Smooth muscle cell (in vitro differentiated cells): Measurements from ENCODE around the gene FOXJ1. TPM values are rescaled to one million over a fixed set of nuclear protein-coding genes. Genes with fewer than 3 reads are reported as not detected.

Source experiments
- DNase-seq: peaks from one replicate; lab custom pipeline; 2025; ENCODE audit not compliant: unreplicated experiment; lab: John Stamatoyannopoulos, UW
- H2AFZ ChIP-seq: fragments of 200-600 bp; sonication (generic); 2 replicates; pipeline ENCODE4 v1.6.0; 2016; ENCODE audit warnings: antibody characterized with exemption, low read depth, mild to moderate bottlenecking
- H3F3A ChIP-seq: fragments of 200-600 bp; sonication (generic); 2 replicates; pipeline ENCODE4 v1.6.0; 2017; ENCODE audit warnings: antibody characterized with exemption, low read depth
- H3K27ac ChIP-seq: fragments of 200-600 bp; sonication (generic); 2 replicates; pipeline ENCODE4 v1.5.1; 2016; ENCODE audit warnings: low read depth, mild to moderate bottlenecking
- H3K27me3 ChIP-seq: fragments of 200-600 bp; sonication (generic); 2 replicates; pipeline ENCODE4 v1.6.1; 2016; ENCODE audit warnings: low read depth, mild to moderate bottlenecking
- H3K36me3 ChIP-seq: fragments of 200-600 bp; sonication (generic); 2 replicates; pipeline ENCODE4 v1.5.1; 2016; ENCODE audit warnings: low read depth
- H3K4me1 ChIP-seq: fragments of 200-600 bp; sonication (generic); 2 replicates; pipeline ENCODE4 v1.5.1; 2016; ENCODE audit warnings: low read depth
- H3K4me2 ChIP-seq: fragments of 200-600 bp; sonication (generic); 2 replicates; pipeline ENCODE4 v1.6.0; 2016; ENCODE audit warnings: mild to moderate bottlenecking
- H3K4me3 ChIP-seq: fragments of 200-600 bp; sonication (generic); 2 replicates; pipeline ENCODE4 v1.5.1; 2016; ENCODE audit warnings: mild to moderate bottlenecking
- H3K79me2 ChIP-seq: fragments of 200-600 bp; sonication (generic); 2 replicates; pipeline ENCODE4 v1.6.0; 2016; ENCODE audit warnings: low read depth, mild to moderate bottlenecking
- H3K9ac ChIP-seq: fragments of 200-600 bp; sonication (generic); 2 replicates; pipeline ENCODE4 v1.6.0; 2016; ENCODE audit warnings: low read depth
- H3K9me3 ChIP-seq: fragments of 200-600 bp; sonication (generic); replicated peaks from 2 replicates; pipeline ENCODE4 v1.5.1; 2016; ENCODE audit warnings: low read depth
- H4K20me1 ChIP-seq: fragments of 200-600 bp; sonication (generic); 2 replicates; pipeline ENCODE4 v1.6.0; 2016; ENCODE audit warnings: low read depth
- WGBS: methylation state at CpG from one replicate; pipeline ENCODE4 v1.1.7; 2016; ENCODE audit warnings: low lambda C conversion rate; 5-methylcytosine and 5-hydroxymethylcytosine counted together
- polyA plus RNA-seq: library from polyadenylated mRNA; unstranded; fragments of >200 nt; fragmentation: Nextera tagmentation; extraction: Ambion mirVana; gene quantifications from 2 replicates; pipeline ENCODE4 v1.2.1, GENCODE V29; 2016
- total RNA-seq: library from RNA; depleted of rRNA; stranded (reverse); fragments of >200 nt; gene quantifications from 2 replicates; pipeline ENCODE4 v1.2.3, GENCODE V29; 2014
- TF ChIP-seq, protein P1 (sequence below): fragments of 200-600 bp; sonication (generic); IDR thresholded peaks from 2 replicates; pipeline ENCODE4 v1.5.1; 2017; ENCODE audit warnings: borderline replicate concordance, mild to moderate bottlenecking, antibody characterized with exemption; ENCODE audit not compliant: insufficient read depth, poor library complexity, severe bottlenecking

Gene FOXJ1
- total and polyA plus RNA-seq, 2 experiments from 2014 or later, result not detected

DNA sequence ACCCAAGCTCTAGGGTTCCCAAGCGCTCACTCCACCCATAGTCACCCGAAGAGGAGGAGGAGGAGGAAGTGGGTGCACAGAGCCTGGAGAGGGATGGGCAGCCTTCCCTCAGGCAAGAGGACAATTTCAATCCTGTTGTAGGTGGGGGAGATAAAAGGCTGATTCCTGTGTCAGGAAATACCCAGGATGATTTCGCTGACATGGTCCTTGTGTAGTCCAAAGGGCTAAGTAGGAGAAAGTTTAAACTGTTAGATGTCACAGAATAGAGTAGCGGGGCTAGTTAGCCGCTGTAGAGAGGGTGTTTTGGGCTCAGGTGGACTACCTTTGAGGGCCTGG lies 36.2 kb downstream of the FOXJ1 start:
- no peaks in the 10 kb centered on the region for H3F3A ChIP-seq
- peaks cover 12% of the 10 kb centered on the region for H3K79me2 ChIP-seq
- no peak overlapping the region for H3K27ac ChIP-seq
- H3K9ac ChIP-seq, result no peak overlapping the region
- no peak overlapping the region for H3K4me3 ChIP-seq
- H3K4me1 ChIP-seq, result peaks cover 21% of the 10 kb centered on the region
- no peak for DNase-seq
- H3K4me2 ChIP-seq, result no peak overlapping the region
- no peaks in the 10 kb centered on the region for H3K9me3 ChIP-seq
- TF ChIP-seq, protein P1, sequence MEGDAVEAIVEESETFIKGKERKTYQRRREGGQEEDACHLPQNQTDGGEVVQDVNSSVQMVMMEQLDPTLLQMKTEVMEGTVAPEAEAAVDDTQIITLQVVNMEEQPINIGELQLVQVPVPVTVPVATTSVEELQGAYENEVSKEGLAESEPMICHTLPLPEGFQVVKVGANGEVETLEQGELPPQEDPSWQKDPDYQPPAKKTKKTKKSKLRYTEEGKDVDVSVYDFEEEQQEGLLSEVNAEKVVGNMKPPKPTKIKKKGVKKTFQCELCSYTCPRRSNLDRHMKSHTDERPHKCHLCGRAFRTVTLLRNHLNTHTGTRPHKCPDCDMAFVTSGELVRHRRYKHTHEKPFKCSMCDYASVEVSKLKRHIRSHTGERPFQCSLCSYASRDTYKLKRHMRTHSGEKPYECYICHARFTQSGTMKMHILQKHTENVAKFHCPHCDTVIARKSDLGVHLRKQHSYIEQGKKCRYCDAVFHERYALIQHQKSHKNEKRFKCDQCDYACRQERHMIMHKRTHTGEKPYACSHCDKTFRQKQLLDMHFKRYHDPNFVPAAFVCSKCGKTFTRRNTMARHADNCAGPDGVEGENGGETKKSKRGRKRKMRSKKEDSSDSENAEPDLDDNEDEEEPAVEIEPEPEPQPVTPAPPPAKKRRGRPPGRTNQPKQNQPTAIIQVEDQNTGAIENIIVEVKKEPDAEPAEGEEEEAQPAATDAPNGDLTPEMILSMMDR, result no peak
- WGBS, result 77% methylated on average over 5 of the region's 5 CpGs
- no peaks in the 10 kb centered on the region for H3K27me3 ChIP-seq
- no peaks in the 10 kb centered on the region for H4K20me1 ChIP-seq
- H3K36me3 ChIP-seq, result no peaks in the 10 kb centered on the region
- no peak overlapping the region for H2AFZ ChIP-seq

DNA sequence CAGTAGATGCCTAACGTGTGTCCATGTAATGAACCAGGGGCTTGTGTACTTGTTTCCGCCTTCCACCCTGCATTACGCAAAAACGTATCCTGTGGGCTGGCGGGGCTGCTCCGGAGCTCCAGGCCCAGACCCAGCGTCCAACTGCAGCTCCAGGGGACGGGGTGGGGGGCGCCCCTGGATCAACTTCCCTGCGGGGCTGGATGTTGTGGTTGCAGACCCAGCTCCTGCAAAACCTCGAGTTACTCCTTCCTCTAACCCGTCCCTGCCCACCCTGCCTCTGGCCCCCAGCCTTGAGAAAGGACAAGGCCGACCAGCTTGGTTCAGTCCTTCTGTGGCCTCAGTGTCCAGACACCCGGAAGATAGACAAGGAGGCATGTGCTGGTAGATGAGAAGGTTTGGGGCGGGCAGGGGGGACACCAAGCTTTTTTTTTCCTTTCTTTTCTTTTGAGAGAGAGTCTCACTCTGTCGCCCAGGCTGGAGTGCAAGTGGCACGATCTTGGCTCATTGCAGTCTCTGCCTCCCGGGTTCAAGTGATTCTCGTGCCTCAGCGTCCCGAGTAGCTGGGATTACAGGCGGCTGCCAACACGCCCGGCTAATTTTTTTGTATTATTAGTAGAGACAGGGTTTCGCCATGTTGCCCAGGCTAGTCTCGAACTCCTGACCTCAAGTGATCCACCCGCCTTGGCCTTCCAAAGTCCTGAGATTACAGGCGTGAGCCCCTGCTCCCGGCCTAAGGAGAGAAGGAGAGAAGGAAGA lies 36.7 kb downstream of the FOXJ1 start:
- Histone ChIP-seq H3K27ac (peak overlapping the region; percentile 55), H2AFZ (peak overlapping the region; percentile 88), H3K4me3 (peak overlapping the region; percentile 76), H3K4me2 (peak overlapping the region; percentile 94), H3K36me3 (no peaks in the 10 kb centered on the region), H3K4me1 (peaks cover 21% of the 10 kb centered on the region), H3K79me2 (peaks cover 12% of the 10 kb centered on the region), H3K27me3 (no peaks in the 10 kb centered on the region), H3K9me3 (no peaks in the 10 kb centered on the region), H3K9ac (peak overlapping the region; percentile 81), H3F3A (no peaks in the 10 kb centered on the region), H4K20me1 (no peaks in the 10 kb centered on the region)
- TF ChIP-seq, protein P1, result no peak
- no peak for DNase-seq
- WGBS, result 95% methylated on average over 29 of the region's 29 CpGs

DNA sequence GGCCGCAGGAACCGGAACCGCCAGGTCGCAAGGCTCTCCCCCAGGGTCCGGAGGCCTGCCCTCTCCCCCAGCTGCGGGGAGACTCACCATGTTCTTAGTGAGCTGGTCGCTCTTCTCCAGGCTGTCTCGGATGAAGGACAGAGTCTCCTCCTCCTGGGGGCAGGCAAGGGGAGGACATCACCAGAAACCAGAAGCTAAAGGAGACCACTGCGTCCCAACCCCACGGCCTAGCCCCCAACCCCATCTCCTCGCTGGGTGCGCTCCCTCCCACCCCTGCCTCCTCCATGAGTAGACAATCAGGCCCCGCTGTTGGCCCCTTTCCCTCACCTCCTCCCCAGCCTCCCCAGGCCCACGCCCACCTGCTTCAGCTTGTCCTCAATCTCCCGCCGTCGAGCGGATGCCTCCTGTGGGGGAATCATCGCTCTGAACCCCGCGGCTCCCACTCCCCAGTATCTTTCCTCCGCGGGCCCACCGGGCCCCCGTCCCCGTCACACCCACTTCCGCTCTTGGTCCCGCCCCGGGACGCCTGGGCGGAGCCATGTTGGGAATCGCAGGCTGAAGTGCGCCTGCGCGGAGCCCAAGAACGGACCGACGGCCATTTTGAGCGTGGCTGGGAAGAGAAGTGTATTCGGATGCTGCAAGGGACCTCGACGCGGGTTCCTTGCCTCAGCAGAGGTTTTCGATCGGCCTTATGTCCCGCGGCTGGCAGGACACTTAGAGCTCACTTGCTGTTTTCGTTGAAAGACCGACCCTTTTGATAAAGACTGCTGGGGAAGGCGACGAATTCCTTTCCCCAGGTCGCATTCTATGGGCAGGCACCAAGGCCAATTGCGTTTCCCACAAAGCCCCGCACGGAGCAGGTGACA lies 37.5 kb downstream of the FOXJ1 start, which contains the start of gene EXOC7:
Gene EXOC7, minus strand, starts transcription at position 514 of the 866 bp plus-strand sequence. Its CDS starts 95 bp downstream, at position 419.
- Histone ChIP-seq H2AFZ (peak within 1 kb of the TSS; percentile 88), H4K20me1 (no peaks in the 10 kb centered on the region), H3K4me1 (peaks cover 21% of the 10 kb centered on the region), H3K4me3 (peak within 1 kb of the TSS; percentile 76), H3K27ac (peak within 1 kb of the TSS; percentile 55), H3K4me2 (peak within 1 kb of the TSS; percentile 94), H3K27me3 (no peaks in the 10 kb centered on the region), H3K9ac (peak within 1 kb of the TSS; percentile 81), H3K36me3 (no peaks in the 10 kb centered on the region), H3K79me2 (peaks cover 12% of the 10 kb centered on the region), H3F3A (no peaks in the 10 kb centered on the region), H3K9me3 (no peaks in the 10 kb centered on the region)
- DNase-seq, result peak; percentile 74
- TF ChIP-seq, protein P1, result no peak
- WGBS, result 7% methylated on average over 46 of the region's 55 CpGs
